RWPE2 (cell line): ENCODE data around the gene MYO1E.

Source experiments
- ATAC-seq: fragments of 200-7000 bp; cut with Tn5 transposase; 3 replicates; pipeline ENCODE4 v1.9.1; 2021; ENCODE audit warnings: low read depth
- DNase-seq: peaks from one replicate; pipeline ENCODE4 v3.0.0-alpha.2; 2020; ENCODE audit warnings: low spot score
- H3K27ac ChIP-seq: fragments of 450-650 bp; 2 replicates; pipeline ENCODE4 v1.5.1; 2017; ENCODE audit warnings: mild to moderate bottlenecking; ENCODE audit not compliant: poor library complexity, severe bottlenecking
- H3K27me3 ChIP-seq: fragments of 250-450 bp; sonication (Bioruptor Pico); 2 replicates; pipeline ENCODE4 v1.5.1; 2021; ENCODE audit warnings: mild to moderate bottlenecking, moderate library complexity; ENCODE audit not compliant: insufficient read depth, poor library complexity, severe bottlenecking
- H3K36me3 ChIP-seq: fragments of 250-450 bp; sonication (Bioruptor Pico); 2 replicates; pipeline ENCODE4 v1.5.1; 2020; ENCODE audit warnings: low read depth, mild to moderate bottlenecking, moderate library complexity
- H3K4me1 ChIP-seq: fragments of 250-450 bp; sonication (Bioruptor Pico); 2 replicates; pipeline ENCODE4 v1.5.1; 2021; ENCODE audit warnings: mild to moderate bottlenecking, moderate library complexity; ENCODE audit not compliant: insufficient read depth, poor library complexity, severe bottlenecking
- H3K4me3 ChIP-seq: fragments of 250-450 bp; sonication (Bioruptor Pico); 2 replicates; pipeline ENCODE4 v1.5.1; 2021; ENCODE audit warnings: mild to moderate bottlenecking, moderate library complexity; ENCODE audit not compliant: severe bottlenecking
- H3K9me3 ChIP-seq: fragments of 250-450 bp; sonication (Bioruptor Pico); 2 replicates; pipeline ENCODE4 v1.5.1; 2021; ENCODE audit warnings: mild to moderate bottlenecking, moderate library complexity; ENCODE audit not compliant: severe bottlenecking
- TF ChIP-seq, protein P1 (sequence below): fragments of 450-650 bp; IDR thresholded peaks from one replicate; pipeline ENCODE4 v1.5.1; 2017; ENCODE audit warnings: mild to moderate bottlenecking, moderate library complexity; ENCODE audit not compliant: poor library complexity, severe bottlenecking

Gene MYO1E

DNA sequence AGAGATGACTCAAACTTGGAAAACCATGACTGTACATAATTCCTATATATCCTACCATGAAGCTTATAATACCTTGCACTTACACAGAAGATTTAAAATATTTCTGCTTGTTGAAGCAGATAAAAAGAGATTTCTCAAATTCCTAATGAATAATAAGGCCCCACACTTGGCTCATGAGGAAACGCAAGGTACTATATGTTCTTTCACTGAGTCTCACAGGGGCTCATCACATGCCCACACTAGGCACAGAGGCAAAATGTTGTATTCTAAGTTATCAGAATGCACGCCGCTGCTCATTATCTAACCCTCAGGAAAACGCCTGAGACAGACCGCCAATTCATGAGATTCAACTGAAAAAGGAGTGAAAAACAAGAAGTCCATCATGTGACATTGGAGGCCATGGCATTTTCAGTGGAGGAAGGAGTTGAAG lies 5.6 kb downstream of the MYO1E start:
- Histone ChIP-seq H3K27ac (peak overlapping the region; percentile 96), H3K4me1 (peaks cover 60% of the 10 kb centered on the region)

DNA sequence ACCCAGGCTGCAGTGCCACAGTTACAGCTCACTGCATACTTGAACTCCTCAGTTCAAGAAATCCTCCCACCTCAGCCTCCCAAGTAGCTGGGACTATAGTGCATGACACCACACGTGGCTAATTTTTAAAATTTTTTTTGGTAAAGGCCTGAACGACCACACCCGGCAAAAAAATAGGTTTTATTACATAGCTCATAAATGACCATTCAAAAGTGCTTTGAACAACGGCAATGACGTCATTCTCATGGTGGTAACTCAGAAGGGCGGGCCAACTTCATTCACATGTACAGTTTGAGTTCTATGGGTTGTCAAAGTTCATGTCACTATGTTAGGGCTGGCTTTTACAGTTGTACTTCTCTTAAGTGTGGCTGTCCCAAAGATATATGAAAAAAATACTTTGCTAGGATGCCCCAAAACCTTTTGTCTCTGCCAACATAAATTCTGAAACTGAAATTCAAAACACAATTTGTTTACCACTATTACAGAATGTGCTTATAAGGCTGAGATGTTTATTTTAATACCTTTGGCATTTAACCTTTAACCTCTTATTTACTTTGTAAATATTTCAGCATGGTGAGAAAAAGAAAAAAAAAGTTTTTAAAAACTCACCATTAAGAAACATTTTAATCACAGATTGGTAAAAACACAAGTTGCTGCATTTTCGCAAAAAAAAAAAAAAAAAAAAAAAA lies 6.2 kb downstream of the MYO1E start:
- H3K9me3 ChIP-seq, result no peaks in the 10 kb centered on the region
- peaks cover 46% of the 10 kb centered on the region for H3K36me3 ChIP-seq
- TF ChIP-seq, protein P1, sequence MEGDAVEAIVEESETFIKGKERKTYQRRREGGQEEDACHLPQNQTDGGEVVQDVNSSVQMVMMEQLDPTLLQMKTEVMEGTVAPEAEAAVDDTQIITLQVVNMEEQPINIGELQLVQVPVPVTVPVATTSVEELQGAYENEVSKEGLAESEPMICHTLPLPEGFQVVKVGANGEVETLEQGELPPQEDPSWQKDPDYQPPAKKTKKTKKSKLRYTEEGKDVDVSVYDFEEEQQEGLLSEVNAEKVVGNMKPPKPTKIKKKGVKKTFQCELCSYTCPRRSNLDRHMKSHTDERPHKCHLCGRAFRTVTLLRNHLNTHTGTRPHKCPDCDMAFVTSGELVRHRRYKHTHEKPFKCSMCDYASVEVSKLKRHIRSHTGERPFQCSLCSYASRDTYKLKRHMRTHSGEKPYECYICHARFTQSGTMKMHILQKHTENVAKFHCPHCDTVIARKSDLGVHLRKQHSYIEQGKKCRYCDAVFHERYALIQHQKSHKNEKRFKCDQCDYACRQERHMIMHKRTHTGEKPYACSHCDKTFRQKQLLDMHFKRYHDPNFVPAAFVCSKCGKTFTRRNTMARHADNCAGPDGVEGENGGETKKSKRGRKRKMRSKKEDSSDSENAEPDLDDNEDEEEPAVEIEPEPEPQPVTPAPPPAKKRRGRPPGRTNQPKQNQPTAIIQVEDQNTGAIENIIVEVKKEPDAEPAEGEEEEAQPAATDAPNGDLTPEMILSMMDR, result no peak
- no peaks in the 10 kb centered on the region for H3K27me3 ChIP-seq
- H3K4me3 ChIP-seq, result no peak overlapping the region
- H3K4me1 ChIP-seq, result peaks cover 60% of the 10 kb centered on the region
- ATAC-seq (peak; percentile 2; the same call in 1 of the 3 replicates), DNase-seq (no peak)
- peak overlapping the region; percentile 96 for H3K27ac ChIP-seq

More for the DNA sequence above, 5.6 kb downstream of the MYO1E start:
- H3K9me3 ChIP-seq, result no peaks in the 10 kb centered on the region
- no peak overlapping the region for H3K4me3 ChIP-seq
- DNase-seq, result no peak
- TF ChIP-seq, protein P1, result no peak
- no peaks in the 10 kb centered on the region for H3K27me3 ChIP-seq
- ATAC-seq, result peak; percentile 52
- H3K36me3 ChIP-seq, result peaks cover 43% of the 10 kb centered on the region

DNA sequence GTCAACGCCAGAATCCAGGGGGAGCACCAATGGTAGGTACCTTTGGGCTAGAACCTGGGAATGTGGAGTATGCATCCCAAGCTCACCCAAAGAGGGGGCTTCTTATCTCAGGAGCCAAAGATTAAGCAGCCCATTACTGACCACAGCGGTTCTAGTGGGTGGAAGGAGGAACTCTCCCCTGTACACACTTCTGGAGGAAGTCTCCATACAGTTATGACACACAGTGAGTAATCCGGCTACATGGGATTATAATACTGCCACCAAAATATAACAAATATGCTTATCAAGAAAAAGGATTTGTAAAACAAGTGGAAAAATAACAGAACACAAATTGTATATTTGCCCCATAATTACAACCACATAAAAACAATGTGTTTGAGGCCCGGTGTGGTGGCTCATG lies 8.4 kb downstream of the MYO1E start:
- no peak overlapping the region for H3K4me3 ChIP-seq
- peaks cover 53% of the 10 kb centered on the region for H3K36me3 ChIP-seq
- no peak for DNase-seq
- no peaks in the 10 kb centered on the region for H3K9me3 ChIP-seq
- TF ChIP-seq, protein P1, result no peak
- no peaks in the 10 kb centered on the region for H3K27me3 ChIP-seq
- peak; percentile 40; the same call in 2 of the 3 replicates for ATAC-seq
- peaks cover 43% of the 10 kb centered on the region for H3K4me1 ChIP-seq
- H3K27ac ChIP-seq, result peak overlapping the region; percentile 96

DNA sequence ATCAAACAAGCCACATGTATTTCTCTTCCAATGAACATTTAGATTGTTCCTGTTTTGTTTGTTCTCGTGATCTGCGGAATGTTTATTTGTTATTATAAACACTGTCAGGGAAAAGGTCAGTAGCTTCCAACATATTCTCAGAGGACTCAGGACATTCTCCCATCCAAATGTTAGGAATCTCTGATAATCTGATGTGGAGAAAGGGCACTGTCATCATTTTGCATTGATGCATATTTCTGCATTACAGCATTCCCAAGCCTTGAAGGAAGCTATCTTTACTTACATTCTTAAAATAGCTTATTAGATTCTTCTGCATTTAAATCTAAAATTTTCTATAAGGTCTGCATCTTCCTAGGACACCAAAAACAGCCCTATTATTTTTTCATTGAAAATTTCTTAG lies 10.3 kb downstream of the MYO1E start:
- TF ChIP-seq, protein P1, result no peak
- no peak overlapping the region for H3K27ac ChIP-seq
- no peaks in the 10 kb centered on the region for H3K27me3 ChIP-seq
- no peaks in the 10 kb centered on the region for H3K9me3 ChIP-seq
- peaks cover 29% of the 10 kb centered on the region for H3K4me1 ChIP-seq
- ATAC-seq, result no peak
- H3K36me3 ChIP-seq, result peaks cover 65% of the 10 kb centered on the region
- DNase-seq, result no peak
- no peak overlapping the region for H3K4me3 ChIP-seq

DNA sequence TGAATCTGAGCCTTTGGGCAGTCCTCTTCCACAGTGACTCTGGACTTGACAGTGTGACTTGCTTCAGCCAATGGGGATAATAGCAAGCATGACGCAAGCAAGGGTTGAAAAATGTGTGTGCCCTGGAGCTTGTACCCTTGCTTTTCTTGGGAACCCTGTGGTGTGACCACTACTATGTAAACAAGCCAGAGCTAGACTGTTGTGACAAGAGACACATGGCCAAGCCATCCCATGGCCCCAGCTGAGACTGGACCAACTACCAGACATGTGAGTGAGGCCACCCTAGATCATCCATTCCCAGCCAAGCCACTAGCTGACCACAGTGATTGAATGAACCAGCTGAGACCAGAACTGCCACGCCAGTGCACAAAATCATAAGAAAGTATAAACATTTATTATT lies 11.8 kb downstream of the MYO1E start:
- H3K4me1 ChIP-seq, result peaks cover 15% of the 10 kb centered on the region
- ATAC-seq (no peak), DNase-seq (no peak)
- no peak overlapping the region for H3K4me3 ChIP-seq
- H3K27ac ChIP-seq, result no peak overlapping the region
- peaks cover 65% of the 10 kb centered on the region for H3K36me3 ChIP-seq
- H3K9me3 ChIP-seq, result no peaks in the 10 kb centered on the region
- TF ChIP-seq, protein P1, result no peak
- H3K27me3 ChIP-seq, result no peaks in the 10 kb centered on the region
